ENCODE data around the gene SPINK8.
"Not testable (repeated sequence)": the region's sequence is repeated elsewhere in the genome, so short reads cannot be mapped to it uniquely, and the experiment has no call there.

The SPINK8 gene

GRCh38 chr3:48280881-48281280 is 52.6 kb downstream of the SPINK8 start:
- FAIRE-seq: no peak
- DNase-seq (ENCODE audit: low spot score): no peak

DNA sequence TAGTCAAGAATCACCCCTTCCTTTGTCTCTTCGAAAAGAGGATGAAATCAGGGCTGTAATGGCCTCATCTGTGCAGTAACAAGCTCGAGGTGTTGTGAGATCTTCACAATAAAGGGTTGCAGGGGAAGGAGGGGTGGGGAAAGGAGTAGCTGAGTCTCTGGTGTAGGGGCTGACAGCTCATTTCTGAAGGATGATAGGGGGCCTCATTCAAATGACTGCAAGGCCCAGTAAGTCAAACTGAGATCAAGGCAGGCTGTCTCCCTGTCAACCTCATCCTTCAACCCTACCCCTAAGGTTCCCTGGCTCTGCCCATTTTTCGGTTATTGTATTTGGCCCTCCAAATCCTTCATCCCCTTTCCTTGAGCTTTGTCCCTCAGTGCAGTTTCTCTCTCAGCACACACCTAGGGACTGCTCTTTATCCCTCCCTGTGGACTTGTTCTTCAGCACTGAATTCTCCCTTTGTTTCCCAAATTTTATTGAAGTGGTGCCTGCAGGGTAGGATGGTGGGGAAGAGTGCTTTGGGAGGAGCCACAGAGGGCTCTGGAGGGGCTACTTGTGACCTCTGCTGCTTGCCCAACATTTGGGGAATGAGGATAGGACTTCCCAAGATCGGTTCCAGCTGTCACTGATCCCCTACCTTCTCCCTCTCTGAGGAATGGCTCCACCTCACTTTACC is 54.4 kb downstream of the SPINK8 start:
- no peak for FAIRE-seq
- no peak for DNase-seq (ENCODE audit: low spot score)

GRCh38 chr3:48276911-48277641 is 56.4 kb downstream of the SPINK8 start:
- no peak for DNase-seq (ENCODE audit: low spot score)
- FAIRE-seq: no peak

DNA sequence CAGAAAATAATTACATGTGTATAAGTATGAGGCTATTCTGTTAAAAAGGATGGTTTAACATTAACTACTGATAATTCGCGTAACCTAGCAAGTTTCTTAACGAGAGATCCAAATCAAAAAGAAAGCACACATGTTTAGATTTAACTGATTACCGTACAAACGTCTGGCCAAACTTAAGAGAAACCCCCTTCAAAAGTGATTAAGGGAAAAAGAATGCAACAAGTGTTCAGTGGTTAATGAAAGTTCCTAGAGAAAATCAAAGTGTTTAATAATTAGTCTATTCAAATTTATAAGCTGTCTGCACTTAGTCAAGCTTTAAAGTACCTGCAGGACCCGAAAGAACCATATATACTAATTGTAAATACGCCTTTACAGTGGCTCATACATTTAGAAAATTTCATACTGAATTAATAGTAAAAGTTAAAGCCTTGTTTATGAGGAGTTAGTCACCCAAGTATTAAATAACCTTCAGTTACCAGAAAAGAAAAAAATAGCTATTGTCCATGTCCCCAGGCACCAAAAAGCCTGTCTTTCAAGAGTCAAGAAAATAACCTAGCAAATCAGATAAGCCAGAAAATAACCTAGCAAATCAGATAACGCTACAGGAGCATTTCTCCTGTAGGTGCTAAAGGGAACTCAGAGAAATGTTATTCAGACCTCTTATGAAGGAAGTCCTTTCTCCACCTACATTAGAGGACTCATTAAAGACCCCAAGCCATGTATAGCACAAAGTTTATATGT is 58.0 kb downstream of the SPINK8 start:
- FAIRE-seq (no peak), DNase-seq (ENCODE audit: low spot score) (no peak)

GRCh38 chr3:48274452-48274851 is 59.0 kb downstream of the SPINK8 start:
- DNase-seq (ENCODE audit: low spot score) (no peak), FAIRE-seq (no peak)

DNA sequence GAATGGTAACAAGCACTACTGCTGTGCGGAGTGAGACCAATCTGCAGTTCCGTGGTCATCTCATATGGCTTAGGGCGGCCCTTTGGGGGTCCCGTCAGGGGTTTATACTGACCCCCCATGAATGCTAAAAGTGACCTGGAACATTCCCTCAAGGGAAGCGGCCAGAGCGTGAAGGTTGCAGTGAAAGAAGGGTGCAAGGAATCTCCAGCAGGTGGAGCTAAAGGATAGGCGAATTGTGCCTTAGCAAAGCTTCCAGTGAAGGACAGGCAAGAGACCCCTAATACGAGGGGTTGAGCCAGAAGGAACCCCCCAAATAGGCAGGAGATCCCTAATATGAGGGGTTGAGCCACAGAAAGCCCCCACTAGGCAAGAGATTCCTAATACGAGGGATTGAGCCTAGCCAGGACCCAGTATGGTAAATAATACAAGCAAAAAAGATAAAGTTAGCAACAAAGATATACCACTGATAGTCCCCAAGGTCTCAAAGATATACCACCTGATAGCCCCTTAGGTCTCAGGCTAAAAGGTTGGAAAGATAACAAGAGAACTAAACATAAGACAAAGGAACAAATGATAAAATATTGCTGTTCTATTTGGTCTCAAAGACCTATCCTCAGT is 59.8 kb downstream of the SPINK8 start:
- DNase-seq (ENCODE audit: low spot score) (peak; percentile 44), FAIRE-seq (no peak)

- DNase-seq (ENCODE audit: low spot score) (no peak), FAIRE-seq (no peak)
Measured at GRCh38 chr3:48271763-48272498, 61.5 kb downstream of the SPINK8 start.

GRCh38 chr3:48271223-48271622 is 62.2 kb downstream of the SPINK8 start:
- not testable (repeated sequence) for DNase-seq (ENCODE audit: low spot score); FAIRE-seq

GRCh38 chr3:48270306-48270705 is 63.2 kb downstream of the SPINK8 start:
- no peak for DNase-seq (ENCODE audit: low spot score)
- FAIRE-seq: no peak

DNA sequence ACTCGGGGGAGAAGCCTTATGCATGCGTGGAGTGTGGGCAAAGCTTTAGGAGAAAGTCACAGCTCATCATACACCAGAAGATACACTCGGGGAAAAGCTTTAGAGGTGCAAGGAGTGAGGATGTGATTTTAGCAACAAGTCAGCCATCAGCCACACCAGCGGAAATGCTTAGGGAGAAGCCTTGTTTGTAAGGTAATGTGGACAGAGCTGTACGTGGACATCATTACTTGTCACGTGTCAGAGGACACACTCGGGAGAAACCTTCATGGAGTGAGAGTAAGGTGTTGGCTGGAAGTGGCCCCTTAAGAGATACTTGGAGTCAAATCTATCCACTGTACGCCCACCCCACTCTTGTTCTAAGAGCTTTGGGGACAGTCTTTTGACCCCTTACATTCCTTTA is 63.9 kb downstream of the SPINK8 start:
- FAIRE-seq (no peak), DNase-seq (ENCODE audit: low spot score) (no peak)

- no peak for FAIRE-seq
- no peak for DNase-seq (ENCODE audit: low spot score)
Measured at GRCh38 chr3:48268936-48269561, 64.4 kb downstream of the SPINK8 start.

DNA sequence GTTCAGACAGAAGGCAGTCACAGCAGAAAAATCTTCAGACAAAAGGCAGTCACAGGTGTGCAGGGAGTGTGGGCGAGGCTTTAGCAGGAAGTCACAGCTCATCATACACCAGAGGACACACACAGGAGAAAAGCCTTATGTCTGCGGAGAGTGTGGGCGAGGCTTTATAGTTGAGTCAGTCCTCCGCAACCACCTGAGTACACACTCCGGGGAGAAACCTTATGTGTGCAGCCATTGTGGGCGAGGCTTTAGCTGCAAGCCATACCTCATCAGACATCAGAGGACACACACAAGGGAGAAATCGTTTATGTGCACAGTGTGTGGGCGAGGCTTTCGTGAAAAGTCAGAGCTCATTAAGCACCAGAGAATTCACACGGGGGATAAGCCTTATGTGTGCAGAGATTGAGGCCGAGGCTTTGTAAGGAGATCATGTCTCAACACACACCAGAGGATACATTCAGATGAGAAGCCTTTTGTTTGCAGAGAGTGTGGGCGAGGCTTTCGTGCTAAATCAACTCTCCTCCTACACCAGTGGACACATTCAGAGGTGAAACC is 65.0 kb downstream of the SPINK8 start:
- FAIRE-seq: no peak
- no peak for DNase-seq (ENCODE audit: low spot score)

GRCh38 chr3:48267782-48268181 is 65.7 kb downstream of the SPINK8 start:
- DNase-seq (ENCODE audit: low spot score): no peak
- FAIRE-seq: no peak

GRCh38 chr3:48258530-48258929 is 74.9 kb downstream of the SPINK8 start:
- FAIRE-seq (no peak), DNase-seq (ENCODE audit: low spot score) (no peak)
